Sigmoid colon (tissue), 4 donors: Measurements from ENCODE around the gene IFNLR1.

Source experiments
- EP300 ChIP-seq, 4 donors: sonication (generic); formaldehyde crosslinking; IDR thresholded peaks; one replicate each; pipeline ENCODE4 v1.6.1; 2017; ENCODE audit warnings: antibody characterized with exemption in 4 of 4
- POLR2A ChIP-seq, 2 donors: fragments of 450-650 bp; IDR thresholded peaks; one replicate each; pipeline ENCODE4 v1.6.1; 2016; ENCODE audit warnings: antibody characterized with exemption in 2 of 2, mild to moderate bottlenecking in 2 of 2, moderate library complexity in 2 of 2
- POLR2AphosphoS5 ChIP-seq, 4 donors: sonication (generic); formaldehyde crosslinking; IDR thresholded peaks; one replicate each; pipeline ENCODE4 v1.6.1; 2017; ENCODE audit warnings: antibody characterized with exemption in 4 of 4
- TF ChIP-seq, protein P1 (sequence below), 4 experiments: fragments of 450-650 bp in 3 of 4; fragments of 200-600 bp in 1 of 4; IDR thresholded peaks; one replicate each; pipeline ENCODE4 v1.5.1; 2016 to 2019; ENCODE audit warnings: antibody characterized with exemption in 4 of 4, mild to moderate bottlenecking in 3 of 4, moderate library complexity in 2 of 4

DNA sequence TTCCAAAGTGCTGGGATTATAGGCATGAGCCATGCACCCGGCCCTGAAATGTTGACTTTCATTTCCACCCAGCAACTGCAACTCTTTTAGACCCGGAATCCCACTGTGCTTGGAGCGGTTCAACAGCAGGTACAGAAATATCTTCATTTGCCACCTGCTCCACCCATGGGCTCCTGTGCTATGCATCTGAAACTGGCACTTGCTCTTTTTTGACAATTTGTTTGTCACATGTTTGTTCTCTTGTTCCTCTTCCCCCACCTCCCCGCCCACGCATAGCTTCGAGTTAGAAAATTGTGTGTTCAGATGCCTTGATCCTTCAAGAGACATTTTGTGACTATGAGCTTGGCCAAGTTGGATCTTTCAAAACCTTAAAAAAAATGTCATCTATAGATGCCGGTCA, 2.4 kb upstream of the IFNLR1 start:
- TF ChIP-seq, protein P1, sequence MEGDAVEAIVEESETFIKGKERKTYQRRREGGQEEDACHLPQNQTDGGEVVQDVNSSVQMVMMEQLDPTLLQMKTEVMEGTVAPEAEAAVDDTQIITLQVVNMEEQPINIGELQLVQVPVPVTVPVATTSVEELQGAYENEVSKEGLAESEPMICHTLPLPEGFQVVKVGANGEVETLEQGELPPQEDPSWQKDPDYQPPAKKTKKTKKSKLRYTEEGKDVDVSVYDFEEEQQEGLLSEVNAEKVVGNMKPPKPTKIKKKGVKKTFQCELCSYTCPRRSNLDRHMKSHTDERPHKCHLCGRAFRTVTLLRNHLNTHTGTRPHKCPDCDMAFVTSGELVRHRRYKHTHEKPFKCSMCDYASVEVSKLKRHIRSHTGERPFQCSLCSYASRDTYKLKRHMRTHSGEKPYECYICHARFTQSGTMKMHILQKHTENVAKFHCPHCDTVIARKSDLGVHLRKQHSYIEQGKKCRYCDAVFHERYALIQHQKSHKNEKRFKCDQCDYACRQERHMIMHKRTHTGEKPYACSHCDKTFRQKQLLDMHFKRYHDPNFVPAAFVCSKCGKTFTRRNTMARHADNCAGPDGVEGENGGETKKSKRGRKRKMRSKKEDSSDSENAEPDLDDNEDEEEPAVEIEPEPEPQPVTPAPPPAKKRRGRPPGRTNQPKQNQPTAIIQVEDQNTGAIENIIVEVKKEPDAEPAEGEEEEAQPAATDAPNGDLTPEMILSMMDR (IDR thresholded peaks at IDR 0.05): no peak
- TF ChIP-seq POLR2A (IDR thresholded peaks at IDR 0.05): no peak
- no peak for TF ChIP-seq POLR2AphosphoS5 (IDR thresholded peaks at IDR 0.05)
- TF ChIP-seq EP300 (IDR thresholded peaks at IDR 0.05): no peak
